Left ventricle myocardium inferior (tissue), 1 donor: ENCODE data around the gene SIGLEC14. TPM values are rescaled to one million over a fixed set of nuclear protein-coding genes. Genes with fewer than 3 reads are reported as not detected.

Experiments used
- DNase-seq: peaks from one replicate; pipeline ENCODE4 v3.0.0-alpha.2; 2020
- H3K27ac ChIP-seq: fragments of 200-600 bp; replicated peaks from 2 replicates; pipeline ENCODE4 v1.8.0; 2021
- H3K27me3 ChIP-seq: fragments of 200-600 bp; 2 replicates; pipeline ENCODE4 v1.8.0; 2021; ENCODE audit warnings: low read depth
- H3K36me3 ChIP-seq: fragments of 200-600 bp; 2 replicates; pipeline ENCODE4 v1.8.0; 2021
- H3K4me1 ChIP-seq: fragments of 200-600 bp; 2 replicates; pipeline ENCODE4 v1.8.0; 2021
- H3K4me3 ChIP-seq: fragments of 200-600 bp; 2 replicates; pipeline ENCODE4 v1.8.0; 2021; ENCODE audit warnings: mild to moderate bottlenecking, moderate library complexity
- H3K9me3 ChIP-seq: fragments of 200-600 bp; replicated peaks from 2 replicates; pipeline ENCODE4 v1.8.0; 2021
- CTCF ChIP-seq: fragments of 200-600 bp; IDR thresholded peaks from 2 replicates; pipeline ENCODE4 v1.8.0; 2021; ENCODE audit warnings: antibody characterized with exemption, mild to moderate bottlenecking, borderline replicate concordance
- intact Hi-C: fragments of 100-400 bp; cut with micrococcal nuclease; formaldehyde crosslinking; loops from one replicate; pipeline ENCODE4 v1.11.0; 2022
- total RNA-seq: library from RNA; stranded (reverse); fragmentation: NEBNext Ultra II Directional; extraction: Animal tissue kit (Norgen Biotek cat#: 25700); gene quantifications from one replicate; pipeline ENCODE4 v1.2.1, GENCODE V29; 2021
- donor health status: DM: no; HTN: yes; CAD: no; lungs with severe emphysema.

SIGLEC14 gene
- total RNA-seq, 1 donor from 2014 or later: 0.33 TPM

GRCh38 chr19:51627491-51628138, 19.0 kb downstream of the SIGLEC14 start:
- H3K9me3 ChIP-seq: no peaks in the 10 kb centered on the region

DNA sequence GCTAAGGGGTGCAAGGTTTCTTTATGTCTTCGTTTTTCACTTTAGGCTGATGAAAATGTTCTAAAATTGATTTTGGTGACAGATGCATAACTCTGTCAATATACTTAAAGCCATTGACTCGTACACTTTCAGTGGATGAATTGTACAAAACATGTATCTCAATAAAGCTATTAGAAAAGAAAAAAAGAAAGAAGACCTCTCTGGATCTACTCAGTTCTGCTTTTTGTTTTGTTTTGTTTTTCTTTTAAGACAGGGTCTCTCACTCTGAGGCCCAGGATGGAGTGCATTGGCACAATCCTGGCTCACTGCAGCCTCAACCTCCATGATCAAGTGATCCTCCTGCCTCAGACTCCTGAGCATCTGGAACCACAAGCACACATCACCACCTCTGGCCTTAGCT, 19.9 kb downstream of the SIGLEC14 start:
- no peak for TF ChIP-seq CTCF
- no peaks in the 10 kb centered on the region for H3K36me3 ChIP-seq
- H3K9me3 ChIP-seq: no peaks in the 10 kb centered on the region
- no peaks in the 10 kb centered on the region for H3K4me1 ChIP-seq
- intact Hi-C loops: no loop called here
- no peak for DNase-seq
- no peak overlapping the region for H3K4me3 ChIP-seq
- H3K27me3 ChIP-seq: peaks cover 52% of the 10 kb centered on the region
- no peak overlapping the region for H3K27ac ChIP-seq

More at GRCh38 chr19:51627491-51628138, 19.0 kb downstream of the SIGLEC14 start:
- no peak for DNase-seq
- TF ChIP-seq CTCF: no peak
- Histone ChIP-seq H3K4me1 (no peaks in the 10 kb centered on the region), H3K27me3 (peaks cover 50% of the 10 kb centered on the region), H3K36me3 (no peaks in the 10 kb centered on the region), H3K27ac (no peak overlapping the region), H3K4me3 (no peak overlapping the region)
- intact Hi-C loops: no loop called here

DNA sequence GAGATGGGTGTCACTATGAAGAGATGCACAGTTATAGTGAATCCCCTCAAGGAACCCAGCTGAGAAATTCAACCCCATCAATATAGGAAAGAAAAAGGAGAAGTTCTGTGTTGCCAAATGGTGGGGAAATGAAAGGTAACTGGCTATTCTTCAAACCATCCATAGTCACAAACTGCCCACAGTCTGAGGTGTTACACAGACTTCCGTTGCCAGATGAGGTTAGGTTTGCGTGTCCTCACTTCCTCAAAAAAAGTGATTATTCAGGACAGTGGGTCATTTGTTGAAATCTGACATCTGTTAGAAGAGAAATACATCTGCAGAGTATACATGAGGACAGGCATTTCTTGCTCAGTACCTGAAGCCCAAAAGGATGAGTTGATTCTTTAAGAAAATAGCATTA, 25.4 kb downstream of the SIGLEC14 start:
- no peaks in the 10 kb centered on the region for H3K36me3 ChIP-seq
- peaks cover 37% of the 10 kb centered on the region for H3K27me3 ChIP-seq
- no peaks in the 10 kb centered on the region for H3K9me3 ChIP-seq
- no peak overlapping the region for H3K4me3 ChIP-seq
- no peak overlapping the region for H3K27ac ChIP-seq
- DNase-seq: no peak
- no peaks in the 10 kb centered on the region for H3K4me1 ChIP-seq
- TF ChIP-seq CTCF: no peak
- intact Hi-C loops: no loop called here

DNA sequence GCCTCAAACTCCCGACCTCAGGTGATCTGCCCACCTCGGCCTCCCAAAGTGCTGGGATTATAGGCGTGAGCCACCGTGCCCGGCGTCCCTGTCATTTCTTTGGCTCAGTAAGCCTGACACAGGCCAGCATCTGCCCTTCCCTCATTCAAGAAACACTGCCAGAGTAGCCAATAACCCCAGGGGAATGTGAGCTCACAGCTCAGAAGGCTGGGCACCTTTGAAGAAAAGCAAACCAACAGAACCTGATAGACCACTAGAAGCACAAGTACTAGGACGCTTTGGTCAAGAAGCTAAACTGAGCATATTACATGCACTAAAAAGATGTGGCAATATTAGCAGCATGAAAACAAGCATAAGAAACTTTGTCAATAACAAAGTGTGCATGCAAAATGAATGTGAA, 30.6 kb downstream of the SIGLEC14 start:
- H3K36me3 ChIP-seq: no peaks in the 10 kb centered on the region
- no peaks in the 10 kb centered on the region for H3K4me1 ChIP-seq
- intact Hi-C loops: no loop called here
- no peak for DNase-seq
- H3K4me3 ChIP-seq: no peak overlapping the region
- no peaks in the 10 kb centered on the region for H3K9me3 ChIP-seq
- no peak overlapping the region for H3K27ac ChIP-seq
- H3K27me3 ChIP-seq: peaks cover 62% of the 10 kb centered on the region
- no peak for TF ChIP-seq CTCF

DNA sequence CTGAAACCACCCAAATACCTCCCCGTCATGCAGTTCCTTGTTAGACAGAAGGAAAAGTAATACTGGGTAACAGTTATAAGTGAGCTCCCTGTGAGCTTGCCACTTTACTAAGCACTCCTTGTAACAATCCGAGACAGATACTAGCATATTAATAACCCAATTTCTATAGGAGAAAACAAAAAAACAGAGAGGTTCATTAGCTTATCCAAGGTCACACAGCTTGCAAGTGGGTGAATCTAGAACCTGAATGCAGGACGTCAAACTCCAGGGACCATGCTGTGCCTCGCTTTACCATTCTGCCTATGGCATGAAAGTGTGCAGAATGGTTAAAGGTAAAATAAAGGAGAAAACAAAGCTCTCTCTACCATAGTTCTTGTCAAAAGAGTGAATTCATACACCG, 31.8 kb downstream of the SIGLEC14 start:
- intact Hi-C loops: no loop called here
- DNase-seq: no peak
- H3K27ac ChIP-seq: no peak overlapping the region
- no peaks in the 10 kb centered on the region for H3K9me3 ChIP-seq
- H3K36me3 ChIP-seq: no peaks in the 10 kb centered on the region
- H3K27me3 ChIP-seq: peaks cover 74% of the 10 kb centered on the region
- no peaks in the 10 kb centered on the region for H3K4me1 ChIP-seq
- no peak for TF ChIP-seq CTCF
- H3K4me3 ChIP-seq: no peak overlapping the region
